HEK293 (cell line): ENCODE measurements around the gene TRIM6.

Source experiments
- CTCF ChIA-PET: fragments of 350-600 bp; formaldehyde crosslinking; extraction: SDS; loops from one replicate; lab custom pipeline; 2021; ENCODE audit warnings: antibody characterized with exemption; lab: Yijun Ruan, JAX
- POLR2A ChIA-PET: fragments of 300-600 bp; formaldehyde crosslinking; extraction: SDS; loops from one replicate; lab custom pipeline; 2020; ENCODE audit warnings: antibody characterized with exemption, inconsistent platforms; lab: Yijun Ruan, JAX
- H3K27ac ChIP-seq: fragments of 200-500 bp; sonication (Bioruptor generic); 2 replicates; pipeline ENCODE4 v1.5.1; 2014; ENCODE audit warnings: low read depth, low read length, control low read depth, inconsistent platforms; ENCODE audit errors: extremely low read depth
- H3K36me3 ChIP-seq, 2 experiments: fragments of 200-500 bp in 1 of 2; sonication (Bioruptor generic) in 1 of 2; 1 replicate in 1 of 2; 2 replicates in 1 of 2; pipeline ENCODE4 v1.5.1; 2014 to 2017; ENCODE audit warnings: inconsistent platforms in 2 of 2, low read length in 2 of 2; ENCODE audit not compliant: control insufficient read depth in 2 of 2, insufficient read depth in 1 of 2
- H3K4me1 ChIP-seq: fragments of 200-500 bp; sonication (Bioruptor generic); 2 replicates; pipeline ENCODE4 v1.5.1; 2014; ENCODE audit warnings: mild to moderate bottlenecking, low read length, inconsistent platforms; ENCODE audit not compliant: control insufficient read depth, insufficient read depth
- H3K4me3 ChIP-seq: 2 replicates; pipeline ENCODE4 v1.5.1; 2011; ENCODE audit warnings: low read depth, mild to moderate bottlenecking, control low read depth, low read length, moderate library complexity
- H3K9me3 ChIP-seq: fragments of 200-500 bp; sonication (Bioruptor generic); 2 replicates; pipeline ENCODE4 v1.5.1; 2014; ENCODE audit warnings: low read depth, low read length, inconsistent platforms; ENCODE audit not compliant: control insufficient read depth, insufficient read depth
- SP2 ChIP-seq: fragments of 450-650 bp; formaldehyde crosslinking; IDR thresholded peaks from 2 replicates; pipeline ENCODE4 v1.5.1; 2016; ENCODE audit warnings: missing biosample characterization, missing genetic modification characterization
- ZBTB20 ChIP-seq: fragments of 450-650 bp; formaldehyde crosslinking; IDR thresholded peaks from 2 replicates; pipeline ENCODE4 v1.5.1; 2016; ENCODE audit warnings: missing biosample characterization, missing genetic modification characterization
- ZEB2 ChIP-seq: fragments of 450-650 bp; formaldehyde crosslinking; IDR thresholded peaks from 2 replicates; pipeline ENCODE4 v1.5.1; 2016; ENCODE audit warnings: missing biosample characterization, missing genetic modification characterization
- ZNF169 ChIP-seq: fragments of 450-650 bp; formaldehyde crosslinking; IDR thresholded peaks from 2 replicates; pipeline ENCODE4 v1.5.1; 2016; ENCODE audit warnings: missing biosample characterization, missing genetic modification characterization
- ZNF248 ChIP-seq: fragments of 450-650 bp; formaldehyde crosslinking; IDR thresholded peaks from 2 replicates; pipeline ENCODE4 v1.5.1; 2017; ENCODE audit warnings: missing biosample characterization, missing genetic modification characterization
- ZNF26 ChIP-seq: fragments of 450-650 bp; formaldehyde crosslinking; IDR thresholded peaks from 2 replicates; pipeline ENCODE4 v1.5.1; 2016; ENCODE audit warnings: missing biosample characterization, missing genetic modification characterization
- ZNF266 ChIP-seq: fragments of 450-650 bp; formaldehyde crosslinking; IDR thresholded peaks from 2 replicates; pipeline ENCODE4 v1.5.1; 2016; ENCODE audit warnings: missing biosample characterization, missing genetic modification characterization, low read depth
- ZNF302 ChIP-seq: fragments of 450-650 bp; formaldehyde crosslinking; IDR thresholded peaks from 2 replicates; pipeline ENCODE4 v1.5.1; 2016; ENCODE audit warnings: missing biosample characterization, missing genetic modification characterization, low read depth
- ZNF398 ChIP-seq: fragments of 450-650 bp; formaldehyde crosslinking; IDR thresholded peaks from 2 replicates; pipeline ENCODE4 v1.5.1; 2017; ENCODE audit warnings: missing biosample characterization, missing genetic modification characterization
- ZNF426 ChIP-seq: fragments of 450-650 bp; formaldehyde crosslinking; IDR thresholded peaks from 2 replicates; pipeline ENCODE4 v1.5.1; 2017; ENCODE audit warnings: missing biosample characterization, missing genetic modification characterization, mild to moderate bottlenecking, inconsistent platforms, moderate library complexity
- ZNF518A ChIP-seq: fragments of 450-650 bp; formaldehyde crosslinking; conservative IDR thresholded peaks from 2 replicates; pipeline ENCODE4 v1.5.1; 2016; ENCODE audit warnings: low read depth, missing biosample characterization, missing genetic modification characterization
- ZNF544 ChIP-seq: fragments of 450-650 bp; formaldehyde crosslinking; IDR thresholded peaks from 2 replicates; pipeline ENCODE4 v1.5.0; 2017; ENCODE audit warnings: missing biosample characterization, missing genetic modification characterization
- ZNF571 ChIP-seq: fragments of 450-650 bp; formaldehyde crosslinking; IDR thresholded peaks from 2 replicates; pipeline ENCODE4 v1.5.0; 2017; ENCODE audit warnings: missing biosample characterization, missing genetic modification characterization
- ZNF610 ChIP-seq: fragments of 450-650 bp; formaldehyde crosslinking; IDR thresholded peaks from 2 replicates; pipeline ENCODE4 v1.5.1; 2016; ENCODE audit warnings: missing biosample characterization, missing genetic modification characterization, borderline replicate concordance
- ZNF664 ChIP-seq: fragments of 450-650 bp; formaldehyde crosslinking; IDR thresholded peaks from 2 replicates; pipeline ENCODE4 v1.5.1; 2016; ENCODE audit warnings: missing biosample characterization, missing genetic modification characterization
- ZNF768 ChIP-seq: fragments of 450-650 bp; formaldehyde crosslinking; IDR thresholded peaks from 2 replicates; pipeline ENCODE4 v1.5.1; 2018; ENCODE audit warnings: missing biosample characterization, mild to moderate bottlenecking, missing genetic modification characterization
- ZNF830 ChIP-seq: fragments of 450-650 bp; IDR thresholded peaks from 2 replicates; pipeline ENCODE4 v1.5.0; 2018; ENCODE audit warnings: missing biosample characterization, missing genetic modification characterization, low read depth, mild to moderate bottlenecking, moderate library complexity
- ZSCAN4 ChIP-seq: fragments of 450-650 bp; formaldehyde crosslinking; IDR thresholded peaks from 2 replicates; pipeline ENCODE4 v1.5.1; 2017; ENCODE audit warnings: missing biosample characterization, missing genetic modification characterization

Gene TRIM6

GRCh38 chr11:5622802-5623201 is 26.4 kb downstream of the TRIM6 start:
- POLR2A ChIA-PET, result interaction anchor here (0.6 kb wide), 1 partner anchor 22 kb away, joined by 4 read pairs; no protein-coding TSS in a partner anchor
- no peak overlapping the region for H3K27ac ChIP-seq

More at GRCh38 chr11:5622802-5623201, 26.4 kb downstream of the TRIM6 start:
- no peaks in the 10 kb centered on the region for H3K4me1 ChIP-seq
- CTCF ChIA-PET, result interaction anchor here (1.3 kb wide), 1 partner anchor 22 kb away, joined by 3 read pairs; no protein-coding TSS in a partner anchor
- no peak overlapping the region for H3K4me3 ChIP-seq
- no peaks in the 10 kb centered on the region for H3K9me3 ChIP-seq
- no peaks in the 10 kb centered on the region for H3K36me3 ChIP-seq
- TF ChIP-seq ZNF266 (tag by site-specific recombination), result no peak
- no peak for TF ChIP-seq ZBTB20
- TF ChIP-seq ZSCAN4, result no peak
- no peak for TF ChIP-seq ZNF664 (tag by site-specific recombination)
- no peak for TF ChIP-seq ZNF169 (tag by site-specific recombination)
- TF ChIP-seq ZNF426 (tag by site-specific recombination), result no peak
- no peak for TF ChIP-seq ZNF768 (tag by site-specific recombination)
- no peak for TF ChIP-seq ZEB2 (tag by site-specific recombination)
- TF ChIP-seq ZNF544 (tag by site-specific recombination), result no peak
- no peak for TF ChIP-seq ZNF248 (tag by site-specific recombination)
- no peak for TF ChIP-seq ZNF302 (tag by site-specific recombination)
- TF ChIP-seq ZNF830, result no peak
- no peak for TF ChIP-seq ZNF398 (tag by site-specific recombination)
- TF ChIP-seq ZNF26 (tag by site-specific recombination), result no peak
- no peak for TF ChIP-seq SP2 (tag by site-specific recombination)
- TF ChIP-seq ZNF610 (tag by site-specific recombination), result no peak
- no peak for TF ChIP-seq ZNF571 (tag by site-specific recombination)
- no peak for TF ChIP-seq ZNF518A (tag by site-specific recombination)
